Liver (tissue), 9 donors: ENCODE data around the gene FLYWCH2. TPM values are rescaled to one million over a fixed set of nuclear protein-coding genes. Genes with fewer than 3 reads are reported as not detected.

Experiments
- DNase-seq: peaks from one replicate; pipeline ENCODE4 v3.0.0-alpha.2; 2017; ENCODE audit warnings: low spot score
- H3K27ac ChIP-seq, 2 donors: one replicate each; pipeline ENCODE4 v1.7.0; 2013; ENCODE audit warnings: inconsistent platforms in 2 of 2, low read length in 2 of 2, control low read depth in 1 of 2, low read depth in 1 of 2, mild to moderate bottlenecking in 1 of 2
- H3K27me3 ChIP-seq, 4 donors: one replicate each; pipeline versions ENCODE4 v1.6.1 to v1.7.0; 2013; ENCODE audit warnings: low read length in 3 of 4, inconsistent platforms in 1 of 4, mild to moderate bottlenecking in 1 of 4, moderate library complexity in 1 of 4; ENCODE audit not compliant: control insufficient read depth in 4 of 4, insufficient read depth in 4 of 4
- H3K36me3 ChIP-seq, 4 donors: one replicate each; pipeline versions ENCODE4 v1.6.1 to v1.7.0; 2013; ENCODE audit warnings: low read length in 3 of 4, mild to moderate bottlenecking in 3 of 4, low read depth in 1 of 4, moderate library complexity in 1 of 4; ENCODE audit not compliant: control insufficient read depth in 4 of 4, insufficient read depth in 3 of 4
- H3K4me1 ChIP-seq, 4 donors: one replicate each; pipeline versions ENCODE4 v1.6.1 to v1.7.0; 2013; ENCODE audit warnings: low read length in 3 of 4, mild to moderate bottlenecking in 3 of 4, moderate library complexity in 1 of 4; ENCODE audit not compliant: control insufficient read depth in 4 of 4, insufficient read depth in 4 of 4
- H3K4me3 ChIP-seq, 3 donors: one replicate each; pipeline versions ENCODE4 v1.6.1 to v1.7.0; 2013; ENCODE audit warnings: low read length in 3 of 3, control low read depth in 1 of 3, low read depth in 1 of 3, mild to moderate bottlenecking in 1 of 3
- H3K9ac ChIP-seq, 2 donors: one replicate each; pipeline ENCODE4 v1.7.0; 2013; ENCODE audit warnings: low read length in 2 of 2, mild to moderate bottlenecking in 2 of 2, moderate library complexity in 2 of 2, control low read depth in 1 of 2, low read depth in 1 of 2
- H3K9me3 ChIP-seq, 4 donors: one replicate each; pipeline versions ENCODE4 v1.6.1 to v1.7.0; 2013; ENCODE audit warnings: low read length in 3 of 4; ENCODE audit not compliant: control insufficient read depth in 4 of 4
- EGR1 ChIP-seq, 2 donors: IDR thresholded peaks; 2 replicates each; pipeline ENCODE4 v1.6.1; 2016 to 2018; ENCODE audit warnings: antibody characterized with exemption in 2 of 2, low read depth in 2 of 2
- FOXA1 ChIP-seq: IDR thresholded peaks from 2 replicates; pipeline ENCODE4 v1.6.1; 2016; ENCODE audit warnings: antibody characterized with exemption
- FOXA2 ChIP-seq: IDR thresholded peaks from 2 replicates; pipeline ENCODE4 v1.6.1; 2016; ENCODE audit warnings: antibody characterized with exemption
- GABPA ChIP-seq, 2 donors: IDR thresholded peaks in 1 of 2; conservative IDR thresholded peaks in 1 of 2; 2 replicates each; pipeline ENCODE4 v1.6.1; 2016; ENCODE audit warnings: antibody characterized with exemption in 2 of 2, mild to moderate bottlenecking in 1 of 2, moderate library complexity in 1 of 2
- HNF4A ChIP-seq, 2 donors: conservative IDR thresholded peaks; 2 replicates each; pipeline ENCODE4 v1.6.1; 2016; ENCODE audit warnings: antibody characterized with exemption in 2 of 2, mild to moderate bottlenecking in 2 of 2
- HNF4G ChIP-seq: IDR thresholded peaks from 2 replicates; pipeline ENCODE4 v1.6.1; 2016; ENCODE audit warnings: antibody characterized with exemption
- MAX ChIP-seq: IDR thresholded peaks from 2 replicates; pipeline ENCODE4 v1.6.1; 2016; ENCODE audit warnings: antibody characterized with exemption
- RAD21 ChIP-seq, 2 donors: IDR thresholded peaks; 2 replicates each; pipeline ENCODE4 v1.6.1; 2016; ENCODE audit warnings: antibody characterized with exemption in 2 of 2, mild to moderate bottlenecking in 2 of 2
- REST ChIP-seq: IDR thresholded peaks from 2 replicates; pipeline ENCODE4 v1.6.1; 2016; ENCODE audit warnings: antibody characterized with exemption, mild to moderate bottlenecking
- TAF1 ChIP-seq: conservative IDR thresholded peaks from 2 replicates; pipeline ENCODE4 v1.6.1; 2016; ENCODE audit warnings: antibody characterized with exemption, mild to moderate bottlenecking
- YY1 ChIP-seq: IDR thresholded peaks from 2 replicates; pipeline ENCODE4 v1.6.1; 2016; ENCODE audit warnings: antibody characterized with exemption, mild to moderate bottlenecking
- ZBTB33 ChIP-seq: IDR thresholded peaks from 2 replicates; pipeline ENCODE4 v1.6.1; 2016; ENCODE audit warnings: antibody characterized with exemption
- WGBS: extraction: QIAGEN DNeasy Blood & Tissue Kit; methylation state at CpG from one replicate; pipeline ENCODE4 v1.1.7; 2013; 5-methylcytosine and 5-hydroxymethylcytosine counted together
- polyA plus RNA-seq, 2 donors: library from polyadenylated mRNA; stranded (reverse) in 1 of 2; unstranded in 1 of 2; fragments of 200-250 nt in 1 of 2; fragments of >200 nt in 1 of 2; fragmentation: Nextera tagmentation in 1 of 2; extraction: Ambion mirVana in 1 of 2; gene quantifications; one replicate each; pipeline versions ENCODE4 v1.2.1 to v1.2.3, GENCODE V29; 2013 to 2015
- total RNA-seq, 2 donors: library from RNA; depleted of rRNA; stranded (reverse); fragments of >200 nt; gene quantifications; one replicate each; pipeline ENCODE4 v1.2.3, GENCODE V29; 2014
- donor health status: healthy.
- donor health status: healthy.
- donor health status: healthy.
- donor health status: healthy.
- donor health status: healthy.

Gene FLYWCH2
- total and polyA plus RNA-seq, 4 donors: 4.9 to 21.0 (median 8.6) TPM

GRCh38 chr16:2897110-2897509 is 14.1 kb downstream of the FLYWCH2 start:
- no peak overlapping the region for H3K4me3 ChIP-seq
- H3K9ac ChIP-seq: no peak overlapping the region
- no peak for DNase-seq
- no peaks in the 10 kb centered on the region for H3K36me3 ChIP-seq
- WGBS: 92% methylated on average over 7 of the region's 7 CpGs
- no peaks in the 10 kb centered on the region for H3K4me1 ChIP-seq
- H3K9me3 ChIP-seq: no peaks in the 10 kb centered on the region
- H3K27ac ChIP-seq: no peak overlapping the region
- TF ChIP-seq GABPA (IDR thresholded peaks at IDR 0.05 in 1 of 2, conservative IDR thresholded peaks at IDR 0.05 in 1 of 2): no peak
- no peak for TF ChIP-seq REST
- TF ChIP-seq FOXA1: no peak
- no peak for TF ChIP-seq FOXA2
- no peak for TF ChIP-seq HNF4G
- no peak for TF ChIP-seq RAD21 (IDR thresholded peaks at IDR 0.05)
- TF ChIP-seq ZBTB33: no peak
- TF ChIP-seq HNF4A (conservative IDR thresholded peaks at IDR 0.05): no peak
- TF ChIP-seq EGR1 (IDR thresholded peaks at IDR 0.05; ENCODE audit: low read depth in 2 of 2): no peak
- TF ChIP-seq TAF1: no peak
- no peak for TF ChIP-seq MAX
- H3K27me3 ChIP-seq: no peaks in the 10 kb centered on the region

- DNase-seq: no peak
- Histone ChIP-seq H3K9me3 (no peaks in the 10 kb centered on the region), H3K27me3 (no peaks in the 10 kb centered on the region), H3K4me3 (no peak overlapping the region), H3K9ac (no peak overlapping the region), H3K27ac (no peak overlapping the region), H3K36me3 (no peaks in the 10 kb centered on the region), H3K4me1 (peaks cover 0 to 4% (median 2%) of the 10 kb centered on the region in 4 donors)
- WGBS: 74% methylated on average over 10 of the region's 10 CpGs
- TF ChIP-seq YY1 (no peak), HNF4A (conservative IDR thresholded peaks at IDR 0.05) (peak; percentile 6 to 12), REST (no peak), TAF1 (no peak)
Measured at GRCh38 chr16:2898831-2899563, 16.0 kb downstream of the FLYWCH2 start.
